Raji (cell line): ENCODE data around the gene MOB3B.

Experiments
- POLR2A ChIP-seq: IDR thresholded peaks from 2 replicates; pipeline ENCODE4 v1.6.1; 2011; ENCODE audit warnings: low read depth, low read length, control low read depth; ENCODE audit not compliant: insufficient read depth

MOB3B gene

GRCh38 chr9:27453860-27454553 is 75.6 kb downstream of the MOB3B start:
- no peak for TF ChIP-seq POLR2A

DNA sequence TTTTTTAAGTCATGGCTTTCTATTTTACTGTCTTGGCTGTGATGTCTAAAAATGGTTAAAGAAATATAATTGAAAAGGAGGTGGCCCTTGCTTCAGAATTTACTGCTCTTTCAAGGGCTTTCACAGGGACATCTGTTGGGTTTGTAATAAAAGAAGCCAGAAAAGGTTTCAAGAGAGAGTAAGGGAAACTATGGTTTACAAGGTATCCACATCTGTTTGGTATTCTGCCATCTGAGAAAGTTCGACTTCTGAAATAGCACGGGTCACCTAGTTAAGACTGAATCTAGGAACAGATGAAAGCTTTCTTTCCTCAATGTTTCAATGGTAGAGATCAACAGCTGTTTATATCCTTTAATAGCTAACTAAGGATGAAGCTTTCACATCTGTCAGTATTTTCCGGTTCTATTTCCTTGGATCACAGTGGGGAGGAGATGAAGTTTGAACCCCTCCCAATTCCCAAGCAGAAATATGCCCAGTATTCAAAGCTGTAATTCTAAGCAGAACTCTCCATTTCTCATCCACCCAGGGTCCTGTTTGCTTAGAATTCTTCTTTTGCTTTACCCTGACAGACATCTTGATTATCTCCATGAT is 78.3 kb downstream of the MOB3B start:
- no peak for TF ChIP-seq POLR2A

- no peak for TF ChIP-seq POLR2A
Measured at GRCh38 chr9:27450752-27451151, 78.9 kb downstream of the MOB3B start.

- TF ChIP-seq POLR2A, result no peak
Measured at GRCh38 chr9:27447031-27447683, 82.5 kb downstream of the MOB3B start.

DNA sequence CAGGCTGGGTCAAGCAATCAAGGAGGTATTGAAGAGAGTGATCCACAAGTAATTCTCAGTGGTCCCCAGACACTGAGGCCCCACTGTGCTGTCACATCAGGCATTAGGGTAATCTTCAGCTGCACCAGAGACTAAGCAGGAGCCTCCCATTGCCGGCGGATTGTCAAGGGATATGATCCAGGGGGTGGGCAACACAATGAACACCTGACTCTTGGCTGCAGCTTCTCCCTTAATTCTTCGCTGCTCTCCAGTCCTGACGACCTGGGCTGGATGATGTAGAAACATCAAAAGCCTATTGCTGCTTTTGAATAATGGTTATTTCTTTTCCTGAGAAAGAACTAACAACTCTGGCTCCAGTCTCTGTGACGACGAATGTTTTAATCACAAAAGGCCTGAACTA is 83.9 kb downstream of the MOB3B start:
- TF ChIP-seq POLR2A, result no peak

DNA sequence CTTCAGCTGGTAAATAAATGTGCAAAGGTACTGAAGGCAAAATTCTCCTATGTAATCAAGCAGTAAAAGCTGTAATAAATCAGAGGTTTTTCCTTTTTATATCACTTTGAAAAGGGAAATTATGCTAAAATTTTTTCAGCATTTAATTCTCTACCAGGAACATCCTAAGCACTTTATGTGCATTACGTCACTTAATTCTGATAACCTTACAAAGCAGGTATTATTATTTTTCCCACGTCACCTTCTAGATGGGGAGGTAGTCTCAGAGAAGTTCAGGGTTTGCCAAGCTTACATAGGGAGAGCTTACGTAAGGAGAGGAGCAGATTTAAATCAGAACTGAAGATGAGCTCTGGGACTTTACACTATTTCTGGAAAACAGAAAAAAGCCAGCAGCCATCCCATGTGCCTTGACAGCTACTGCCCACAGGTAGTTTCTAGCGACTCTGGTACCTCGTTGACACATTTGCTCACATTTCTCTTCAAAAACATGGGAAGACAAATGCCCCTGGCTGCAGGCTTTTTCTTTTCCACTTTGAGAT is 84.5 kb downstream of the MOB3B start:
- no peak for TF ChIP-seq POLR2A

DNA sequence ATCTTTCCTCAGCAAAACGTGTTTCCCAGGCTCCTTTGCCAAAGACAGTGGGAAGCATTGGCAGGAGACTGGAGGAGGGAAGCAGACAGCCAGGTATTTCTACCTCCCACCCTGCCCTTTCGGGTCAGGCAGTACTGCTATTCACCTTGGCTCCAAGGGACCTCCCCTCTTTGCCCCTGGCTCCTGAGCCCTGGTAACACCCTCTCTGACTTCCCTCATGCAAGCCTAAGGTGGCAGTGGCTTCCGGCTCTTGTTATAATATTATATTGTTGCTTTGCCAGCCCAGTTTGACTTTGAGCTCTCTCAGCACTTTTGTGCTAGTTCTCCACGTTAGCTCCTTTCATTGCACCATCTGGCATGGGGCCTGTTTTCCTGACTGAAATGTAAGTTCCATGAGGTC is 87.2 kb downstream of the MOB3B start:
- TF ChIP-seq POLR2A, result no peak

GRCh38 chr9:27441741-27442070 is 87.9 kb downstream of the MOB3B start:
- no peak for TF ChIP-seq POLR2A

DNA sequence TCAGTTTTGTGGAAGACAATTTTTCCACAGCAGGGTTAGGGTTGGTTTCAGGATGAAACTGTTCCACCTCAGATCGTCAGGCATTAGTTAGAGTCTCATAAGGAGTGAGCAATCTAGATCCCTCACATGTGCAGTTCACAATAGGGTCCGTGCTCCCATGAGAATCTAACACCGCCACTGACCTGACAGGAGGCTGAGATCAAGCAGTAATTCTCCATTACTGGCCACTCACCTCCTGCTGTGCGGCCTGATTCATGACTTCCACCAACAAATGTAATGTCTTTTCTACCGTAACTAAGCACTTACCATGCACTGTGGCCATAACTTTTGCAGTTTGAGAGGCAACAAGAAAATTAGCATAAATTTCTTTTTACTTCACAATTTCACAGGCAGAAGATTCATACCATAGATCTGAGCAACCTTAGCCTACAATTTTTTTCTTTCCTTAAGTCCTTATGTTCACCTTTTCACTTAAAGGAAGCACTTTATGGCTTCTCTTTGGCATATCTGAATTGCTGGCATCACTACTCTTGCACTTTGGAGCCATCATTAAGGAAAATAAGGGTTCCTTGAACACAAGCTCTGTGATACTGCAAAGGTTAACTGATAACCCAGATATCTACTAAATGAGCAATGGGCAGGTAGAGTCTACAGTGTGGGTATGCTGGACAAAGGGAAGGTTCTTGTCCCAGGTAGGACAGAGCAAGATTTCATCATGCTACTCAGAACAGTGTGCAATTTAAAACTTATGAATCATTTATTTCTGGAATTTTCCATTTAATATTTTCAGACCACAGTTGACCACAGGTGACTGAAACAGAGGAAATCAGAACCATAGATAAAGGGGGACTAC is 88.5 kb downstream of the MOB3B start:
- no peak for TF ChIP-seq POLR2A

GRCh38 chr9:27438522-27438921 is 91.1 kb downstream of the MOB3B start:
- TF ChIP-seq POLR2A, result no peak

DNA sequence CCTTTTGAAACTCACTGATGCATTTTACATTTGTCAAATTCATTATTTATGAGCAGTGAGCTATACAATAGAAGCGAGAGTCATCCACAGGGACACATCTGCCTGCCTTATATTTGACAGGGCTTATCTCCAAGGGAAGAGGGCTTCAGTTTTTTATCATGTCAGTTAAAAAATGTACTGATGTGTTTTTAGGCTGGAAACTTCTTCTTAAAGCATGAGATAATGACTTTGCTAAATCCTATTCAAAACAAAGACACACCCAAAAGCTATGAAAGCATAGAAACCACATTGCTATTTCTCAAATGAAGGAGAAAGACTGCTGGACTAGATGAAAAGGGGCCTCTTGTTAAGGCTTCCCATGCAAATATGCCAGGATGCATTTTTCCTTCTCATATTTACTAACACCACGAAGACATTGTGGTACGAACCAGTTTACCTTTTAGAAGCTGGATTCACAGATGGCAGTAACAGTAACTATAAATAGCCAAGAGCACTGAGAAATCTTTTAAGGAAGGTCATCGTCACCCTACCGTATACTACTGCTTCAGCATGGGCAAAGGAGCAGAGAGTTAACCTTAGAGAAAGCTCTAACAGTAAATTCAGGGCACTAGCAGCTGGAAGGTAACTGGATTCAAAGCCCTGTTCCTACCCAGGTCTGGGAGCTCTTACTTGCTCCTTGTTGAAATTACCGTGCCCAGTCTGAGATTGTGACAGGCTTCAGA is 91.8 kb downstream of the MOB3B start:
- no peak for TF ChIP-seq POLR2A

DNA sequence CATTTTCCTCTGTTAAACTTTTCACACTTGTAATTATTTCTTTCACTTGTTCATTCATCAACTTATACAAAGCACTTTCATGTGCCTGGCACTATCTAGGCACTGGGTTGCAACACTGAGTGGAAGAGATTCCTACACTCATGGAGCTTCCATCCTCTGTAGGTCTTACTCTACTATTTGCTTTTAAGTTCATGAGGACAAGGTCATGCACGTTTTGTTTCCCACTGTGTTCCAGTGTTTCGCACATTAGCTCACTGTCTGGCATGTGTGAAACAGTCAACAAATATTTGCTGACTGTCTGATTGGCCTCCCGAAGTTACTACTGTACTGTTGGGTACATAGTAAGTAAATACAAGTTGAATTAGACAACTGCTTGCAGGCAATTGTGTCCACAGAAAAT is 93.4 kb downstream of the MOB3B start:
- TF ChIP-seq POLR2A, result no peak

GRCh38 chr9:27433631-27434325 is 95.8 kb downstream of the MOB3B start:
- TF ChIP-seq POLR2A, result no peak

GRCh38 chr9:27432308-27432707 is 97.3 kb downstream of the MOB3B start:
- no peak for TF ChIP-seq POLR2A
